Epithelial cell of esophagus (primary cell): ENCODE results near the gene UBAP1.
A peak's percentile ranks its signal among the peaks of the same experiment; 100 is the strongest.
"Not testable (repeated sequence)": the region's sequence is repeated elsewhere in the genome, so short reads cannot be mapped to it uniquely, and the experiment has no call there.

ENCODE experiments used
- DNase-seq: peaks from one replicate; pipeline ENCODE4 v3.0.0; 2010; ENCODE audit warnings: low read depth
- H3K4me3 ChIP-seq: 2 replicates; pipeline ENCODE4 v1.5.1; 2011; ENCODE audit warnings: mild to moderate bottlenecking, low read length, control low read depth
- TF ChIP-seq, protein P1 (sequence below): IDR thresholded peaks from 2 replicates; pipeline ENCODE4 v1.5.1; 2011; ENCODE audit warnings: low read depth, mild to moderate bottlenecking, low read length, control low read depth, inconsistent platforms; ENCODE audit not compliant: insufficient read depth; ENCODE audit errors: missing control alignments

The UBAP1 gene

DNA sequence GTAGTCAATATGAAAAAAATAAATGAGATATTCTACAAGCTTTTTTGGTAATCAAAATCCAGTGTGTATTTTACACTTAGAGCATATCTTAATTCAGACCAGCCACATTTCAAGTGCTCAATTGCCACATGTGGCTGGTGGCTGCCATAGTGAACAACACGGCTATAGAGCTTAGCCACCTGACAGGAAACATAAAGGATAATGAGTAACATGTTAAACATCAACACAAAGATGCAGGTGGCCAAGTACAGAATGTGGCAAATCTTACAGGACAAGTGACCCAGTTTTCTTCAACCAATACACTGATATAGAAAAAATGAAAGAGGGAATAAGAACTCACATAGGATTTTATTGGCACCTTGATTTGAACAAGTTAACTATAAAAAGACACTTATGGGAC lies 88.8 kb downstream of the UBAP1 start:
- no peak for DNase-seq
- H3K4me3 ChIP-seq, result no peak overlapping the region
- TF ChIP-seq, protein P1, sequence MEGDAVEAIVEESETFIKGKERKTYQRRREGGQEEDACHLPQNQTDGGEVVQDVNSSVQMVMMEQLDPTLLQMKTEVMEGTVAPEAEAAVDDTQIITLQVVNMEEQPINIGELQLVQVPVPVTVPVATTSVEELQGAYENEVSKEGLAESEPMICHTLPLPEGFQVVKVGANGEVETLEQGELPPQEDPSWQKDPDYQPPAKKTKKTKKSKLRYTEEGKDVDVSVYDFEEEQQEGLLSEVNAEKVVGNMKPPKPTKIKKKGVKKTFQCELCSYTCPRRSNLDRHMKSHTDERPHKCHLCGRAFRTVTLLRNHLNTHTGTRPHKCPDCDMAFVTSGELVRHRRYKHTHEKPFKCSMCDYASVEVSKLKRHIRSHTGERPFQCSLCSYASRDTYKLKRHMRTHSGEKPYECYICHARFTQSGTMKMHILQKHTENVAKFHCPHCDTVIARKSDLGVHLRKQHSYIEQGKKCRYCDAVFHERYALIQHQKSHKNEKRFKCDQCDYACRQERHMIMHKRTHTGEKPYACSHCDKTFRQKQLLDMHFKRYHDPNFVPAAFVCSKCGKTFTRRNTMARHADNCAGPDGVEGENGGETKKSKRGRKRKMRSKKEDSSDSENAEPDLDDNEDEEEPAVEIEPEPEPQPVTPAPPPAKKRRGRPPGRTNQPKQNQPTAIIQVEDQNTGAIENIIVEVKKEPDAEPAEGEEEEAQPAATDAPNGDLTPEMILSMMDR, result no peak

DNA sequence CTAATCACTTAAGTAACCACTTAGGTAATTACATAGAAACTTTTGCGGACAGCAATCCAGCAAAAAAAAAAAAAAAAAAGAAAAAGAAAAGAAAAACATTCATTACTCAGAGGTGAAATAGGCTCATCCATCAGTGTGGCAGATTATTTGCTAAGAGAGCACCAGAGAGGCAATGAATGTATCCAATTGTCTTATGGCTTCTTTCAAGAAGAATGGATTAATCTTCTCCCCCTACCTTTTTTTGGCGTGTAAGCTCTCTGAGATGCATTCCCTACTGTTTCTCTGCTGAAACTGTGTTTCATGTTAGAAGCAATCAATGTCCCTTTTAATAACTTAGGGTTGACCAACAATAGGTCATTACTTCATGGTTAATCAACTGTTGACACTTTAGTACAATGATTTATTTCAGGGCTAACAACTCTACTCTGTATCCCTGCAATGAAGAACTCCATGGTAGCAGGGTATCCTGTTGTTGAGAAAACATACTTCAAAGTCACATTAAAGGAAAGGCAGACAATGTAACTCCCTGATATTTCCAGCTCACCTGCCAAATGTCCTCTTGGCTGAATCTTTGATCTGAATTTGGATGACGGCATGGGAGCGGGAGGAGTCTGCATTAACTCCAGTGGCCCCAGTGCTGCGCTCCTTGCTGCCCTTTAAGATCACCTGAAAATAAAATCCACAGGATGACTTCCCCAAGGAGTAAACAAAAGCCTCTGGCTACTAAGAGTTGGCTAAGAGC lies 92.6 kb downstream of the UBAP1 start:
- TF ChIP-seq, protein P1, result no peak
- no peak overlapping the region for H3K4me3 ChIP-seq
- no peak for DNase-seq

DNA sequence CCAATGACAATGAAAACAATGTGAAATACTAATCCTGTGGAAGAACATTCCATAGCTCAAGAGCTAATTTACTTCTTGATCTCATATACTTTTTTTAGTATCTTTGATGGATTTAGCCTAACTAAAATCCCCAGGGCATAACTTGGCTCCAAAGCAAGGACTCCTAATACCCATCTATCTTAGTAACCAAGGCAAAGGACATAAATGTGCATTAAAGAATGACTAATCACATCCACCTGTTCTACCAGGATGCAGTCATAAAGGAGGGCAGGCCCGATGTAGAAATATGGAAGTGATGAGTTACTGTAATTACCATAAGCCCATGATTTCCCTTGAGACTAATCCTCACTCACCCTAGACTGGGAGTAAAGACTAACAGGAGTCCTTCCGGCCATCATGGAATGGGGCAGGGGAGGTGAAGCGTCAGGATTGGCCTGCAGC lies 93.3 kb downstream of the UBAP1 start:
- TF ChIP-seq, protein P1, result no peak
- H3K4me3 ChIP-seq, result no peak overlapping the region
- peak; percentile 60 for DNase-seq

DNA sequence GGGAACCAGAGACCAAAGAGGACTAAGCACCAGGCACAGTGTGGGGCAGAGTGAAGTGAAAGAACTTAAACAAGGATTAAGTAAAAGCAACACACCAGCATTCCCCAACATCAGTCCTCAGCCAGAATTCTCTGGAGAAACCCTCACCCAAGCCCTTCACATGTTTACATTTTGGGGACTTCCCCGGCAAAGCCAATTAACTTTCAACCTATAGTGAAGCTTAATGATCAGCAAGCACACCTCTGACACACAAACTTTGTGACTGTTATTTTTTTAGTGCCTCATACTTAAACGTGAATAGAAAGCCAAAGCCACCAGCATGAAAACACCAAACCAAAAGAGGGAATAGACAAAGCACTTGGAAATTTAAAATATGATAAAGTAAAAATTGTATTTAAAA lies 94.7 kb downstream of the UBAP1 start:
- DNase-seq, H3K4me3 ChIP-seq: not testable (repeated sequence)

DNA sequence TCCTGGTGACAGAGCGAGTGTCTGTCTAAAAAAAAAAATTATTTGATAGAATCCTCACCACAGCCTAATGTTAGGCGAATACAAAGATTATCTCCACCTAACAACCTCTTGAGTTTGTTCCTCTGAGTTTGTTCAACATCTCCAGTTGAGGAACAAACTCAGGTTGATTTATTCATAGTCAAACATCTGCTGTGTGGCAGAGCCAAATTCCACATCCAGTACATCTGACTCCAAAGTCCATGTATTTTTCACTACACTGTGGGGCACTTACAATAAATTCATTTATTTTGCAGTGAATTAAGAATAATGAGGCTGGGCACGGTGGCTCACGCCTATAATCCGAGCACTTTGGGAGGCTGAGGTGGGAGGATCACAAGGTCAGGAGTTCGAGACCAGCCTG lies 97.0 kb downstream of the UBAP1 start:
- TF ChIP-seq, protein P1, result no peak
- no peak for DNase-seq
- no peak overlapping the region for H3K4me3 ChIP-seq

DNA sequence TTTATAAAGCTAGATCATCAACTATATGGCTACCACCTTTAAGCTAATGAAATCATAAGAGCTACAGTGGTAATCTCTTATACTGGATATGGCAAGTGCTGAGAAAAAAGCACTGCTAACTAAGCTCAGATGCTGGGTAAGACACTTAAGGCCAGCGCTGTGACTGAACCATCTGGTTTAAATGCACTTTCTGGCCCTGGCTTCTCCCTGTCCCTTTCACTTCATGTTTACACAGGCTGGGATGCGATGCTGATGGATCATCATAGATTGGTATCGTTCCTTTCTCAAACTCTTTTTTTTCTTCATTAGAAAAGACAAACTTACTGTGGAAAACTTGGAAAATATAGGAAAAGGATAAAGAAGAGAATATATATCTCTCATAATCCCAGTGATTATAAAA lies 97.9 kb downstream of the UBAP1 start:
- TF ChIP-seq, protein P1, result no peak
- H3K4me3 ChIP-seq, result no peak overlapping the region
- DNase-seq, result no peak

DNA sequence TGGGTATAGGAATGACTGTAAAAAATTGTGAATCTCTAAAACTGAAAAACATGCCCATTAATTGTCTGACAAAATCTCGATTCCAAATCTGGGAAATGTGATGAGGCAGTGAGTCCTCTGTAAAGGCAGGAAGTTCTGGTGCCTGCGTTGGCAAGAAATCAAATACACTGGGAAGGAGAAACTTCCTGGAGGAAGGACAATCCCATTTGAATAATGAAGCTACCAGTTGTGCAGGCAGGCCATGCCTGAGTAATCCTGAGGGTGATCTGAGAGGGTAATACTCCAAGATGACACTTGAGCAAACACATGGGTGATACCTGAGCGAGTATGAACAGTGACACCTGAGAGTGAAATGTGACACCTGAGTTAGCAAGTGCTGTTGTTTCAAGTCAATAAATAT lies 100.6 kb downstream of the UBAP1 start:
- no peak overlapping the region for H3K4me3 ChIP-seq
- TF ChIP-seq, protein P1, result no peak
- DNase-seq, result peak; percentile 85
